HG02610 (cell line): Measurements from ENCODE around the gene CEP112.

ENCODE experiments used
- ATAC-seq: cut with Tn5 transposase; IDR thresholded peaks from one replicate; pipeline ENCODE4 v1.9.1; 2021; ENCODE audit warnings: mild to moderate bottlenecking, moderate library complexity; ENCODE audit not compliant: unreplicated experiment

The CEP112 gene

DNA sequence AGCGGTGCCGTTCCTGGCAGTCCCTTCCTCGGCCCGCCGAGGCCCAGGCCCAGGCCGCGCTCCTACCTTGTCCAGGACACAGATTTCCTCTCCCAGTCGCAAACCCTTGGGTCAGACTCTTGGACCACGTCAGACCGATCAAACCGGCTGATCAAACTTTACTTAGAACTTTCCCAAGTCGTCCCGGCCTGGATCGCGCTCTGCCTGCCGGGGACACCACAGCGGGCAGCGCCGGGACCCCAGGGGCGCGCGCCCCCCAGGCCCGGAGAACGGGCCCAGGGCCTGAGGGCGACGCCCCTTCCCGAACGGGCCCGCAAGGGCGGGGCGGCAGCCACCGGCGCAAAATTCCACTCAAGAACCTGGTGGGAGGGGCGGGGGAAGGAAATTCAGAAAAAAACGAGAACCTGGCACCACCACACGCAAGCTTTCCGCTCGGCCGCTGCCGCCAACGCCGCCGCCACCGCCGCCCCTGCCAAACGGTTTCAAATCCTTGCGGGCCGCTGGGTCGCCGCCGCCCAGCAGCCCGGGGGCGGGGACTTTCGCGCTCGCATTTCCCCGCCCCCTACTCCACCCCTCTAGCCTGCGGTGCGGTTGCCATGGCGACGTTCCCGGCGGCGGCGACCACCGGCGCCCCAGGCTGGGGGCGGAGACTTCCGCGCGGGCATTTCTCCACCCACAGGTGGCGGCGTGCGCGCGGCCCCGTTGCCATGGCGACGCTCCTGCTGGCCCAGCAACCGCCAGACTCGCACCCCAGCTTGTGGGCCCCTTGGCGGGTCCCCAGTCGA, at the start of gene CEP112:
Gene CEP112, minus strand, starts transcription at position 541 of the 785 bp plus-strand sequence.
- ATAC-seq: no peak

GRCh38 chr17:66240630-66241029, 48.7 kb upstream of the CEP112 start:
- no peak for ATAC-seq

DNA sequence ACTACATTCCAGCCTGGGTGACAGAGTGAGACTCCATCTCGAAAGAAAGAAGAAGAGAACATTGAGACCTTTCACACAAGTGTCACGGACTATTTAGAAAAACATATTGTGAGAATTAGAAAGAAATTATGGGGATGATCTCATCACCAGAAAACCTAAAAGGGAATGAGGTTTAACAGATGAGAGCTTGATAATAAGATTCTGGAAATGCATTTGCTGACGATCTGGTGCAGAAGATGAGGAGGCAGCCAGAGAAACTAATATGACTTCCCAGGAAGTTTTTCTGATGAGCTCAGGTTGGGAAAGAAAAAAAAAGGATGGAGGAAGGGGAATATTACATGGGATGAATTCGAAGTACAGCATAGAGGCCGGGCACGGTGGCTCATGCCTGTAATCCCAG, 48.1 kb upstream of the CEP112 start:
- no peak for ATAC-seq

GRCh38 chr17:66235377-66235994, 43.6 kb upstream of the CEP112 start:
- no peak for ATAC-seq

- ATAC-seq: no peak
Measured at GRCh38 chr17:66234611-66235010, 42.7 kb upstream of the CEP112 start.

GRCh38 chr17:66233023-66233753, 41.3 kb upstream of the CEP112 start:
- no peak for ATAC-seq

DNA sequence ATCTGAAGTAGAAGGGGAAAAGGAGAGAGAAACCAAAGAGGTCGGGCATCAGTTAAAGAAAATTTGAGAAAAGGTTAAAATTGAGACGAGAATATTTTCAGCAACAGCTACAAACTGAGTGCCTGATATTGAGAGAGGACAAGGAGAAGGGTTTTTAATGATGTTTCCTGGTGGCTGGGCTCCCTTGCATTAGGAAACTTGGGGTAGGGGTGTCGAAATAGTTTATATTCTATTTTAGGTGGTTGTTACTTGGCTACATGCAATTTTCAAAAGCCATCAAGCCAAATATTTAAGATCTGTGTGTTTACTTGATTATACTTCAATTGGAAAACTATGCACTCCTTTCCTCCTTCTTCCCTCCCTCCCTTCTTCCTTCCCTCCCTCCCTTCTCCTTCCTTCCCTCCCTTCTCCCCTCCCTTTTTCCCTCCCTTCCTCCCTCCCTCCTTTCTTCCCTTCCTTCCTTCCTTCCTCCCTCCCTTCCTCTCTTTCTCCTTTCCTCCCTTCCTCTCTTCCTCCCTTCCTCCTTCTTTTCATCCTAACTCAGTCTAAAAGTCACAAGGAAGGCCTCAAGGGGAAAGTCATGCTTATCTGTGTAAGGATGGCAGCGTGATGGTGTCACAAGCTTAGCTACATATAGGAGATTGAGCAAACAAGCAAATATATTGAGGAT, 39.1 kb upstream of the CEP112 start:
- ATAC-seq: no peak

DNA sequence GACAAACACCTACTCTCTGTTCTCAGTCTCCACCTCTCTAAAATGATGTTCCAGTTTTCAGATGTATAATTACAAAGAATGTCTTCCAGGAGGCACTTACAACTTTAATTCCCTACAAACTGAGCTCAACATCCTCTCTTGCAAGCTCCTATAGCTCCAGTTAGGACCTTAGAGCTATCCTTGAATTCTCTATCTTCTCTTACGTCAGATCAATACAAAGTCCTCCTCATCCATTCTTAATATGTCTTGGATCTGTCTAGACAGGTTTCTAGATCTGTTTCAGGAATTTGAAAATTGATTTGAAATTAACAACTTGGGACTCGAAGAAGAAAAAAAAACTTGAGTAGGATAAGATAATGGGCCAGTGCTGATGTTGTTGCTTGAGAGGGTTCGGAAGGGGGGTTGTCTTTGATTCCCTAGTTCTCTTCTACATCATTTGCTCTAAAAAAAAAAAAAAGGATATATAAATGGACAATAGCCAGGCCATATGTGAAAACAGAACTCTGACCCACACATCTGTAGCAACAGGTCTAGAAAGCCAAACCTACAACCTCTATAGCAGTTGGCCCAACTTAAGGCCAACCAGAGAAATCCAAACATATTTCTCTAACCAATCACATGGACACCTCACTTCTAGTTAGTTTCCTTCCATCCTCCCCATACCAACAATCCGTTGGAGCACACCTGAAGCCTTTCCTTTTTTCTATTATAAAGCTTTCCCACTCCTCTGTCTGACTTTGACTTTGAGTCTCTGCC, 38.0 kb upstream of the CEP112 start:
- no peak for ATAC-seq

DNA sequence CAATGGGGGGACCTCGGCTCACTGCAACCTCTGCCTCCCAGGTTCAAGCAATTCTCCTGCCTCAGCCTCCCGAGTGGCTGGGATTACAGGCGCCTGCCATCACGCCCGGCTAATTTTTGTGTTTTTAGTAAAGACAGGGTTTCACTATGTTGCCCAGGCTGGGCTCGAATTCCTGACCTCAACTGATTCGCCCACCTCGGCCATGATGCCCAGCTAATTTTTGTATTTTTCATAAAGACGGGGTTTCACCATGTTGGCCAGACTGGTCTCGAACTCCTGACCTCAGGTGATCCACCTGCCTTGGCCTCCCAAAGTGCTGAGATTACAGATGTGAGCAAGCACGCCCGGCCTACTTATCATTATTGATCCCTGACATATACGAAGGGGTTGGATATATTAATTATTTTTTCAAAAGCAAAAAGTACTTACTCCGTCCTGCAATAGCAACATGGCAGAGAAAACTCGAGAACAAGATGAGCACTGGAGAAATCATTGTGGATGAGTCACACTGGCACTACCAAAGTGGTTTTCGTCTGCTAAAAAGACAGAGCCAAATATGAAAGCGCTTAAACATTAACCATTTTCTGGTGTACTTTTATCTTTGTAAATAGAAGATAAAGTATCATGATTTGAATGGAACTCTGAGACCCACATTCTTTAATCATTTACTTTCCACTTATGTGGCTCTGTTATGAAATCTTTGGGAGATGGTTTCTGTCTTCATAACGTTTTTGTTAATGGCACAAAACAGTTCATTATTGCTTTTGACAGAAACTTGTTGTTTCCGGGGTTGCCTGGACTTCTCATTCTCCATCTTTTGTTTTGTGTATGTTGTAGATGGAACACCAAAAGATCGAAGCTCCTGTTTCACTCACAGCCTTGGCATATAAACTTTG, 37.2 kb upstream of the CEP112 start, which contains the start of gene APOH:
Gene APOH, minus strand, starts transcription at position 529 of the 896 bp plus-strand sequence. Its CDS starts 36 bp downstream, at position 493.
- no peak for ATAC-seq

- no peak for ATAC-seq
Measured at GRCh38 chr17:66227212-66228045, 35.5 kb upstream of the CEP112 start.

DNA sequence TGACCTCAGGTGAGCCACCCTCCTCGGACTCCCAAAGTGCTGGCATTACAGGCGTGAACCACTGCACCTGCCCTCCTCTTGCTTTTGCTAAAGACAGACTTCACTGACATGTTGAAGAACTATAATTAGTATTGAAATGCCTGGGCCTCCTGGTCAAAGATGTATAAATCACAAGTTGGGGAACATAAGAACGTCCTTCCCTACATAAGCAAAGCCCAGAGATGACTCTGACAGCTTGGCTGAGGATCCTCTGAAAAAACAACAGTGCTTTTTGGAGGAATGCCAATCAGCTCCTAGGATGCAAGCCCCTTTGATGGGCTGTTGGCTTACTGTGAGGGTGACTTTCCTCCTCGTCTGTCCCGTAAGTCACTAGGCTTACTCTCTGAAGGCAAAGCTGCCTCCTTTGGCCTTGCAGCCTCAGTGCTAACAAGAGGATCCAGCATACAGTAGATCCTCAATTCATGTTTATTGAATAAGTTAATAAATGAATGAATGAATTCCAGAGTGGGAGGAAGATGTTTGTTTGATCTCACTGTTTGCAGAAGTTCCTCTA, 30.9 kb upstream of the CEP112 start:
- no peak for ATAC-seq

DNA sequence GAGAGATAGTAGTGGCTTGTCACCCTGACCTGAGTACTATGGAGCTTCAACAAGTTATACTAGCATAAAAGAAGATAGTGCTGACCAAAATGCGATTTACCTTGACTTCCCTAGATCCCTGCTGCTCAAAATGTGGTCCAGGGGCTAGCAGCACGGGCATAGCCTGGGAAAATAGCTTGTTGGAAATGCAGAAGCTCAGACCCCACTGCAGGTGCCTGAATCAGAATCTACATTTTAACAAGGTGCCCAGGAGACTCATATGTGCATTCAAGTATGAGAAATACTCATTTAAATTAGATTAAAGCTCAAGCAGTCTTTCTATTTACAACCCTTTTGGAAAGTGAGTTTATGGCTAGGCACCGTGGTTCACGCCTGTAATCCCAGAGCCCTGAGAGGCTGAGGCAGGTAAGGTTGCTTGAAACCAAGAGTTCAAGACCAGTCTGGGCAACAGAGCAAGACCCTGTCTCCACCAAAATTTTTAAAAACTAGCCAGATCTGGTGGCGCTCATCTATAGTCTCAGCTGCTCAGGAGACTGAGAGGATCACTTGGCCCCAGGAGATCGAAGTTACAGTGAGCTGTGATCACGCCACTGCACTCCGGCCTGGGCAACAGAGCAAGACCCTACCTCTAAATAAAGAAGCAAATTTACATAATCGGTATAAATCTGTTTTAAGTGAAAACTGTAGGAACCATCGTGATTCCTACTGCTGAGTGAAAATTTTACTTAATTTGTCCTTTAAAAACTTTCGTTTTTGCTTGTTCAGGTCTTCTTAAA, 30.0 kb upstream of the CEP112 start:
- ATAC-seq: no peak

GRCh38 chr17:66221343-66221742, 29.4 kb upstream of the CEP112 start:
- ATAC-seq: no peak

- no peak for ATAC-seq
Measured at GRCh38 chr17:66220079-66220835, 28.3 kb upstream of the CEP112 start.

- ATAC-seq: no peak
Measured at GRCh38 chr17:66215529-66215911, 23.6 kb upstream of the CEP112 start.

DNA sequence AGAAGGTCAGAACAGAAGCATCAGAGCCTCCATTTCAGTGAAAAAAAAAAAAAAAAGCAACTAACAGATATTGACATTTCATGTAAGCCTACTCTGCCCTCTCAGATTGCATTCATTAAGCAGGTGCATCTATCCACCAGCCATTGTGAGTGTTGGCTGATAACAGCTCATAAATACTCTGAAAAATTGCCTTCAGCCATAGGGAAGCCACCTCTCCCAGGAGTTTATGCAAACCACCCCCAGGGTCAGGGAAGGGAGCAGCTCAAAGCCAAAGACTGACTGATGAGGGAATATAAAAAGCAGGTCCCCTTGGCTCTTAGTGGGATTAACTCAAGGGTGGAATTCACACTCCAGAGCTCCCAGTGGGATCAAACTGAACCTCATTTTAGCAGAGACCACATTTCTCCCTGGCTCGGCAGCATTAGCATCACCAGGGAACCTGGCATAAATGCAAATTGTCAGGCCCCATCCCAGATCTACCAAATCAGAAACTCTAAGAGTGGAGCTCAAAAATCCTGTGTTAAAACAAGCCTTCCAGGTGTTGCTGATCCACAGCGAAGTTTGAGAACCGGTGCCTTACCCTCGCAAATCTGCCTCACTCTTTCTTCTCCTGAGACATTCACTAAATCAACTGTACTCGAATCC, 23.1 kb upstream of the CEP112 start:
- no peak for ATAC-seq
